ENCODE measurements around the gene TEDC2.
A peak's percentile ranks its signal among the peaks of the same experiment; 100 is the strongest.

TEDC2 gene

DNA sequence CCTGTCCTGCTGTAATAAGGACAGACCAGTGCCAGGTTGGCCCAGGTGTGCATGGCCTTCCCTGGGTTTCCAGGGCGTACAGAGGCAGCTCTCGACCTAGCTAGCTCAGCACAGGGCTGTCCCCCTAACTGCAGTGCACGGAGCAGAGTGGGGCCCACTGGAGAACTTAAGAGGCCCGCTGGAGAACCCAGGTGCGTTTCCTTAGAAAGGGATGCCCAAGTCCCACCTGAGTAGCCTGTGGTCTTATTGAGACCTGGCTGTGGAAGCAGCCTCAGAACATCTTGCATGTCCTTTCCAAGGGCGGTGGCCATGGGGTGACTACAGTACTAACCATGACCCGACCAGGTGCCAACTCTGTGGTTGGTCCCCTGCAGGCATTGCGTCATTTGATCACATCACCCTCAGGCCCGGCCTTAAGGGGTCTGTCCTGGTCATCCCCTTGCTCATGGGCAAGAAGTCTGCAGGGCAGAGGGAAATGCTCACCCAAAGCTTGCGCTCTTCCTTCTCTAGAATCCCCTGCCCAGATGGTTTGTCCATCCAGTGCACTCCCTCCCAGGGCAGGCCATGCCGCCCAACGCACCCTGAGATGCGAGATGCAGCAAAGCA lies 34.0 kb upstream of the TEDC2 start:
- in situ Hi-C loops (cut with HindIII; ENCODE audit: low sequenced_read_pairs) = no loop called here
- no peak overlapping the region for H3K4me3 ChIP-seq (ENCODE audit: low read depth, low read length)
- no peak for DNase-seq (ENCODE audit: low read depth, low spot score)
- TF ChIP-seq, protein P1, sequence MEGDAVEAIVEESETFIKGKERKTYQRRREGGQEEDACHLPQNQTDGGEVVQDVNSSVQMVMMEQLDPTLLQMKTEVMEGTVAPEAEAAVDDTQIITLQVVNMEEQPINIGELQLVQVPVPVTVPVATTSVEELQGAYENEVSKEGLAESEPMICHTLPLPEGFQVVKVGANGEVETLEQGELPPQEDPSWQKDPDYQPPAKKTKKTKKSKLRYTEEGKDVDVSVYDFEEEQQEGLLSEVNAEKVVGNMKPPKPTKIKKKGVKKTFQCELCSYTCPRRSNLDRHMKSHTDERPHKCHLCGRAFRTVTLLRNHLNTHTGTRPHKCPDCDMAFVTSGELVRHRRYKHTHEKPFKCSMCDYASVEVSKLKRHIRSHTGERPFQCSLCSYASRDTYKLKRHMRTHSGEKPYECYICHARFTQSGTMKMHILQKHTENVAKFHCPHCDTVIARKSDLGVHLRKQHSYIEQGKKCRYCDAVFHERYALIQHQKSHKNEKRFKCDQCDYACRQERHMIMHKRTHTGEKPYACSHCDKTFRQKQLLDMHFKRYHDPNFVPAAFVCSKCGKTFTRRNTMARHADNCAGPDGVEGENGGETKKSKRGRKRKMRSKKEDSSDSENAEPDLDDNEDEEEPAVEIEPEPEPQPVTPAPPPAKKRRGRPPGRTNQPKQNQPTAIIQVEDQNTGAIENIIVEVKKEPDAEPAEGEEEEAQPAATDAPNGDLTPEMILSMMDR (IDR thresholded peaks at IDR 0.05; ENCODE audit: low read depth, low read length) = no peak

DNA sequence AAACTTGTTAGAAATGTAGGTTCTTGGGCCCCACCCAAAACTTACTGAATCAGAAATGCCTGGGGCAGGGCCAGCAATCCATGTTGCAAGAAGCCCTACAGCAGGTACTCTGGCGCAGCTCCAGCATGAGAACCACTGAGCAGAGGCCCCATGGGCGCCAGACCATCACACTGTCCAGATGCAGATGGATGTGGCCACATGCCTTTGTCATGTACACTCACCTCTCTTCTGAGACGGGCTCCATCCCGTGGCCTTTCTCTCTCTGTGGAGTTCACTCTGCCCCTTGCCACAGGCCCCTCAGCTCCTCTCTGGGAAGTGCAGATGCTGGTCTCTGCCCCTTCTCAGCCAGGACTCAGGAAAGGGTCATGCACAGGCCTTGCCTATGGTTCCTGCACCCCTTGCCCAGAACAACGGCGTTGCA lies 33.0 kb upstream of the TEDC2 start:
- no peak overlapping the region for H3K4me3 ChIP-seq (ENCODE audit: low read depth, low read length)
- DNase-seq (ENCODE audit: low read depth, low spot score) = no peak
- in situ Hi-C loops (cut with HindIII; ENCODE audit: low sequenced_read_pairs) = no loop called here
- TF ChIP-seq, protein P1 (IDR thresholded peaks at IDR 0.05; ENCODE audit: low read depth, low read length) = no peak

DNA sequence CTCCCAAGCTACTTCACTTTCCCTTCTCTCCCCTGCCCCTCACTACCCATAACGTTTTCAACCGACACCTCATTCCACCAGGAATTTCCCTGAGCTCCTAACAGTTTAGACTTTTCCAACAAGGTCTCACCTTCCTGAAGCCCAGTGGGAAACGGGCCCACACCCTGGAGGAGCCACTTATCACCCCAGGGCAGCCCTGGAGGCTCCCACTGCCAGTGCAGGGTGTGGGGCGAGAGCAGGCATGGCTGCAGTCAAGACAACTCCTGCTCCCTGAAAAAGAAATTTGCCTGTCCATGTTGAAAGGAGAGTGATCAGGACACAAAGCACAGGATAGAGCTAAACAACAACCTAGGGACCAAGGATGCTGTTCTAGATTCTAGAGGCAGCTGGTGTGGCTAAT lies 32.4 kb upstream of the TEDC2 start:
- in situ Hi-C loops (cut with HindIII; ENCODE audit: low sequenced_read_pairs) = no loop called here
- no peak overlapping the region for H3K4me3 ChIP-seq (ENCODE audit: low read depth, low read length)
- no peak for DNase-seq (ENCODE audit: low read depth, low spot score)
- TF ChIP-seq, protein P1 (IDR thresholded peaks at IDR 0.05; ENCODE audit: low read depth, low read length) = no peak

DNA sequence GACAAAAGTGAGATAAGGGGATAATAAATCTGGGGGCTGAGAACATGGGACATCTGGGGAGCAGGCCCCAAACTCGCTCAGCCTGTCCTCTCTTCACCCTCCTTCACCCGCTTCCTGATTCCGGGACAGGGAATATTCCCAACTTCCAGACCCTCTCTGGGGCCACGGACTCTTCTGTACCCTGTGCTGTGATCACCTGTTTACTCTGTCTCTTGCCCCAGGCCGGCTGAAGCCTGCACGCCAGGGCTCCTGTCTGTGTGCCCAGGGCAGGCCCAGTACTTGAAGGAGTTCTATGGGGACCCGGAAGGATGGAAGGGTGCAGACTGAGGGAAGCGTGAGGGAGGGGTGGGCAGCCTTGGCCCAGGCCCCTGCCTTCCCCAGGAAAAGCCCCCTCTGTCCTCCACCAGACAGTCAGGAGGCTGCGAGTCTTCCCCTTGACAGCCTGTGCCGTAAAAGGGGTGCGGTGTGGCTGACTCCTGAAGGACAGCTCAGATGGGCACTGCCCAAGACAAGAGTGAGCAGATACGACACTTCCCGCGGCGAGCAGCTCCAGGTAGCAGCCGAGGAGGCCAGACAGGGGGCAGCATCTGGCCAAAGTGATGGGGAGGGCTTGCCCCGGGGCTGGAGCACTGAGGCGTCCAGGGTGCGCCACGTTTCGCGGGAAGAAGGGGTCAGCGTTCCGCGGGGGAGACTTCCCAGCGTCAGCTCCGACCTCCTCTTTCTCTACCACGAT lies 31.7 kb upstream of the TEDC2 start:
- H3K4me3 ChIP-seq (ENCODE audit: low read depth, low read length) = peak overlapping the region; percentile 56
- TF ChIP-seq, protein P1 (IDR thresholded peaks at IDR 0.05; ENCODE audit: low read depth, low read length) = peak; percentile 37
- in situ Hi-C loops (cut with HindIII; ENCODE audit: low sequenced_read_pairs) = no loop called here
- no peak for DNase-seq (ENCODE audit: low read depth, low spot score)

DNA sequence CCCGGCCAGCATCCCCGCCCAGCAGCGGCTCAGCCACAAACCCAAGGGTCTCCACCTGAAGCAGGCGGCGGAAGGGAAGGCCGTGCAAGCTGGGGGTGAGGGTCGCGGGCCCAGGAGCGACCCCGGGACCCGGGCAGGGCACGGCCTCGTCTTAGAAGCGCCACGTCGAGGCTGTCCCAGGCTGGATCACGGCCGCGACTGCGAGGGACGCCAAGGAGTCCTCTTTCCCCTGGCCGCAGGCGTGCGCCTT lies 31.2 kb upstream of the TEDC2 start:
- peak overlapping the region; percentile 56 for H3K4me3 ChIP-seq (ENCODE audit: low read depth, low read length)
- DNase-seq (ENCODE audit: low read depth, low spot score) = no peak
- in situ Hi-C loops (cut with HindIII; ENCODE audit: low sequenced_read_pairs) = no loop called here
- TF ChIP-seq, protein P1 (IDR thresholded peaks at IDR 0.05; ENCODE audit: low read depth, low read length) = no peak

DNA sequence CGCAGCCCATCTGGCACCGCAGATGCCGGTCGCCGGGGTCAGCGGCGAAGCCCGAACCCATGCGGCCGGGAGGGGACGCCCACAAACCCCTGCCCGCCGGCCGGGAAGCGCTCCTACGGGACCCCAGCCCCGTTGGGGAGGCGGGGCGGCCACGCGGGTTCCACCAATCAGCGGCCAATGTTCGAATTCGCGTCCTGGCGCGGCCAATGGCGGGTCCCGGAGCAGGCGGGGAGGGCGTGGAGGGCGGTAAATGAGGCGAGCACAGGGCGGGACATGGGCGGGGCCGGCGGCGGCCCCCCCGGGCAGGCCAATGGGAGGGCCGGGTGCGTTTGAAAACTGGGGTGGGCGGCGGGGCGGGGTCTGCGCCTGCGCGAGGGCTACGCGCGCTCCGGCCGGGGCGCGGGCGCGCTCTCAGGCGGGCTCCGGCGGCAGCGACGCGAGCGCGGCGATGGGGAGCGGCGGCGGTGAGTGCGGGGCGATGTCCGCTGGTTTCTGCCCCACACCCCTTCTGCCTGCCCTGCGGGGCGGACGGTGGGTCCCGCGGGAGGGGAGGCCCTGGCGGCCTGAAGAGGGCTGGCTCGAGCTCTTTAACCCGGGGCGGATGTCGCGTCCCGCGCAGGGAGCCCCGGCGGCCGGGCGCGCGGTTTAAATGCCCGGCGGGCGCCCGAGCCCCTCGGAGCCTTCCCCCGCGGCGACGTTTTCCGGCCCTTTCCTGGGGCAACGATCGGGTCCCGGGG lies 30.7 kb upstream of the TEDC2 start, which contains the start of gene CCNF:
TSS of gene CCNF (plus strand) at position 414 of the 737 bp plus-strand sequence. CDS start at position 449, 35 bp downstream.
- DNase-seq (ENCODE audit: low read depth, low spot score) = peak; percentile 96
- peak within 1 kb of the TSS; percentile 68 for H3K4me3 ChIP-seq (ENCODE audit: low read depth, low read length)
- TF ChIP-seq, protein P1 (IDR thresholded peaks at IDR 0.05; ENCODE audit: low read depth, low read length) = peak; percentile 1
- in situ Hi-C loops (cut with HindIII; ENCODE audit: low sequenced_read_pairs) = no loop called here
